ENCODE data around the gene RAB3IL1.

DNA sequence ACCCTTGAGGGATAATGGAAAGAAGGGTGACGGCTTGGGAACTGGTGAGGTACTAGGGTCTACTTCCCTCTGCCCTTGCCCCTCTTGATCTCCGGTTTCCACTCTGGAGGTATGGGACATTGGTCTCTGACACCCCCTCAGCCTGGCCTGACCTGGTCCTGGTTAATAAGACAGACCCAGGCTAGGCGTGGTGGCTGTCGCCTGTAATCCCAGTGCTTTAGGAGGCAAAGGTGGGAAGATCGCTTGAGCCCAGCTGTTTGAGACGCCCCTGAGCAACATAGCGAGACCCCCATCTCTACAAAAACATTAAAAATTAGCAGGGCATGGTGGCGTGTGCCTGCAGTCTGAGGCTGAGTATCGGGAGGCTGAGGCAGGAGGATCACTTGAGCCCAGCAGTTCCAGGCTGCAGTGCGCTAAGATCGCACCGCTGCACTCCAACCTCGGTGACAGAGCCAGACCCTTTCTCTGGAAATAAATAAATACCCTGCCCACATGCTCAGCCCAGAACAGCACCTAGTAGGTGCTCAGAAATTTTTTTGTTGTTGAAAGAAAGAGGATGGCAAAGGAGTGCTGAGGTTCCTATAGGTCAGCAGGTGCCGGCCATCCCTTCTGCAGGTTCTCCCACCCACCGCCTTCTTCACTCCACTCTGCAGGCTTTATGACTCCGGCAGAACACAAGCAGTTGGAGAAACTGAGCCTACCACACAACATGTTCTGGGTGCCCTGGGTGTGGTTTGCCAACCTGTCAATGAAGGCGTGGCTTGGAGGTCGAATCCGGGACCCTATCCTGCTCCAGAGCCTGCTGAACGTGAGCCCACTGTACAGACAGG lies 39.0 kb upstream of the RAB3IL1 start:
- no peak for TF ChIP-seq GABPB1 (CRISPR knock-in tag; IDR thresholded peaks at IDR 0.05)
- TF ChIP-seq HMG20B (CRISPR knock-in tag; conservative IDR thresholded peaks at IDR 0.05): no peak
- TF ChIP-seq PRPF4 (IDR thresholded peaks at IDR 0.05; ENCODE audit: low read depth, low read length, poor library complexity, severe bottlenecking): no peak
- no peak for TF ChIP-seq FOSL1 (CRISPR knock-in tag; IDR thresholded peaks at IDR 0.05; ENCODE audit: borderline replicate concordance)
- TF ChIP-seq, protein P1, sequence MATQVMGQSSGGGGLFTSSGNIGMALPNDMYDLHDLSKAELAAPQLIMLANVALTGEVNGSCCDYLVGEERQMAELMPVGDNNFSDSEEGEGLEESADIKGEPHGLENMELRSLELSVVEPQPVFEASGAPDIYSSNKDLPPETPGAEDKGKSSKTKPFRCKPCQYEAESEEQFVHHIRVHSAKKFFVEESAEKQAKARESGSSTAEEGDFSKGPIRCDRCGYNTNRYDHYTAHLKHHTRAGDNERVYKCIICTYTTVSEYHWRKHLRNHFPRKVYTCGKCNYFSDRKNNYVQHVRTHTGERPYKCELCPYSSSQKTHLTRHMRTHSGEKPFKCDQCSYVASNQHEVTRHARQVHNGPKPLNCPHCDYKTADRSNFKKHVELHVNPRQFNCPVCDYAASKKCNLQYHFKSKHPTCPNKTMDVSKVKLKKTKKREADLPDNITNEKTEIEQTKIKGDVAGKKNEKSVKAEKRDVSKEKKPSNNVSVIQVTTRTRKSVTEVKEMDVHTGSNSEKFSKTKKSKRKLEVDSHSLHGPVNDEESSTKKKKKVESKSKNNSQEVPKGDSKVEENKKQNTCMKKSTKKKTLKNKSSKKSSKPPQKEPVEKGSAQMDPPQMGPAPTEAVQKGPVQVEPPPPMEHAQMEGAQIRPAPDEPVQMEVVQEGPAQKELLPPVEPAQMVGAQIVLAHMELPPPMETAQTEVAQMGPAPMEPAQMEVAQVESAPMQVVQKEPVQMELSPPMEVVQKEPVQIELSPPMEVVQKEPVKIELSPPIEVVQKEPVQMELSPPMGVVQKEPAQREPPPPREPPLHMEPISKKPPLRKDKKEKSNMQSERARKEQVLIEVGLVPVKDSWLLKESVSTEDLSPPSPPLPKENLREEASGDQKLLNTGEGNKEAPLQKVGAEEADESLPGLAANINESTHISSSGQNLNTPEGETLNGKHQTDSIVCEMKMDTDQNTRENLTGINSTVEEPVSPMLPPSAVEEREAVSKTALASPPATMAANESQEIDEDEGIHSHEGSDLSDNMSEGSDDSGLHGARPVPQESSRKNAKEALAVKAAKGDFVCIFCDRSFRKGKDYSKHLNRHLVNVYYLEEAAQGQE (IDR thresholded peaks at IDR 0.05; ENCODE audit: borderline replicate concordance in 1 of 2, low read depth in 1 of 2, low read length in 2 of 2): no peak
- TF ChIP-seq ZNF10 (CRISPR knock-in tag; IDR thresholded peaks at IDR 0.05; ENCODE audit: borderline replicate concordance, low read depth): no peak
- no peak for TF ChIP-seq ARID2 (CRISPR knock-in tag; IDR thresholded peaks at IDR 0.05; ENCODE audit: borderline replicate concordance)
- TF ChIP-seq, protein P2, sequence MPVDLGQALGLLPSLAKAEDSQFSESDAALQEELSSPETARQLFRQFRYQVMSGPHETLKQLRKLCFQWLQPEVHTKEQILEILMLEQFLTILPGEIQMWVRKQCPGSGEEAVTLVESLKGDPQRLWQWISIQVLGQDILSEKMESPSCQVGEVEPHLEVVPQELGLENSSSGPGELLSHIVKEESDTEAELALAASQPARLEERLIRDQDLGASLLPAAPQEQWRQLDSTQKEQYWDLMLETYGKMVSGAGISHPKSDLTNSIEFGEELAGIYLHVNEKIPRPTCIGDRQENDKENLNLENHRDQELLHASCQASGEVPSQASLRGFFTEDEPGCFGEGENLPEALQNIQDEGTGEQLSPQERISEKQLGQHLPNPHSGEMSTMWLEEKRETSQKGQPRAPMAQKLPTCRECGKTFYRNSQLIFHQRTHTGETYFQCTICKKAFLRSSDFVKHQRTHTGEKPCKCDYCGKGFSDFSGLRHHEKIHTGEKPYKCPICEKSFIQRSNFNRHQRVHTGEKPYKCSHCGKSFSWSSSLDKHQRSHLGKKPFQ (CRISPR knock-in tag; IDR thresholded peaks at IDR 0.05; ENCODE audit: insufficient replicate concordance): no peak
